Kidney (tissue), 14 donors: Measurements from ENCODE around the gene SLC41A3. TPM values are rescaled to one million over a fixed set of nuclear protein-coding genes. Genes with fewer than 3 reads are reported as not detected.

ENCODE experiments used
- DNase-seq, 5 donors: peaks; one replicate each; pipeline ENCODE4 v3.0.0-alpha.2; 2013 to 2020
- FAIRE-seq: peaks from 2 replicates; lab custom pipeline; 2012; peaks lifted over from hg19 to GRCh38; lab: Jason Lieb, UNC
- H3K27ac ChIP-seq, 2 donors: one replicate each; pipeline ENCODE4 v1.7.0; 2013; ENCODE audit warnings: low read depth in 2 of 2, low read length in 2 of 2, inconsistent platforms in 1 of 2
- H3K27me3 ChIP-seq: one replicate; pipeline ENCODE4 v1.7.1; 2013; ENCODE audit warnings: low read length, inconsistent platforms; ENCODE audit not compliant: control insufficient read depth, insufficient read depth
- H3K36me3 ChIP-seq, 3 donors: one replicate each; pipeline versions ENCODE4 v1.7.0 to v1.7.1; 2013; ENCODE audit warnings: low read length in 3 of 3, control low read depth in 1 of 3, inconsistent platforms in 1 of 3; ENCODE audit not compliant: insufficient read depth in 3 of 3, control insufficient read depth in 2 of 3
- H3K4me1 ChIP-seq, 3 donors: one replicate each; pipeline versions ENCODE4 v1.7.0 to v1.7.1; 2013; ENCODE audit warnings: low read length in 3 of 3, inconsistent platforms in 1 of 3, low read depth in 1 of 3; ENCODE audit not compliant: control insufficient read depth in 2 of 3, insufficient read depth in 2 of 3
- H3K4me3 ChIP-seq, 3 donors: one replicate each; pipeline versions ENCODE4 v1.7.0 to v1.8.1; 2013; ENCODE audit warnings: low read length in 3 of 3, control low read depth in 1 of 3, inconsistent platforms in 1 of 3
- H3K9ac ChIP-seq, 3 donors: one replicate each; pipeline versions ENCODE4 v1.7.0 to v1.7.1; 2013; ENCODE audit warnings: low read length in 3 of 3, control low read depth in 1 of 3, inconsistent platforms in 1 of 3
- H3K9me3 ChIP-seq, 3 donors: one replicate each; pipeline versions ENCODE4 v1.7.0 to v1.7.1; 2013; ENCODE audit warnings: low read length in 3 of 3, control low read depth in 1 of 3, inconsistent platforms in 1 of 3; ENCODE audit not compliant: control insufficient read depth in 2 of 3, insufficient read depth in 1 of 3
- CTCF ChIP-seq: IDR thresholded peaks from 3 replicates; pipeline ENCODE4 v1.5.1; 2012; ENCODE audit warnings: mild to moderate bottlenecking, moderate library complexity, borderline replicate concordance; ENCODE audit not compliant: insufficient read depth; ENCODE audit errors: extremely low read depth
- intact Hi-C: fragments of 100-400 bp; cut with DNase I; formaldehyde crosslinking; loops from one replicate; pipeline ENCODE4 v1.11.1; 2022
- polyA plus RNA-seq: library from polyadenylated mRNA; stranded (reverse); fragments of 350-450 nt; fragmentation: Illumina TruSeq; extraction: RNeasy Lipid Tissue Mini Kit (QIAGEN cat#74804); gene quantifications from one replicate; pipeline ENCODE4 v1.2.3, GENCODE V29; 2014; ENCODE audit warnings: low read depth, low replicate concordance; ENCODE audit not compliant: insufficient read depth
- total RNA-seq: library from RNA; stranded (reverse); fragmentation: NEBNext Ultra II Directional; extraction: Animal tissue kit (Norgen Biotek cat#: 25700); gene quantifications from one replicate; pipeline ENCODE4 v1.2.1, GENCODE V29; 2021
- donor health status: control.
- donor health status: control.
- donor health status: control.
- donor health status: control.
- donor health status: control.
- donor health status: DM: yes; HTN: yes; CAD: no.
- donor health status: Normal renal cell carcinoma (clear cell type).

Gene SLC41A3
- total and polyA plus RNA-seq, 2 donors from 2014 or later, result 31.6 to 74.3 TPM

- intact Hi-C loops, result no loop called here
- FAIRE-seq (no peak), DNase-seq (peak in 1 of 5 donors; percentile 8)
- no peak overlapping the region for H3K4me3 ChIP-seq
- no peaks in the 10 kb centered on the region for H3K4me1 ChIP-seq
- H3K27ac ChIP-seq, result no peak overlapping the region
- no peaks in the 10 kb centered on the region for H3K27me3 ChIP-seq
- no peak for TF ChIP-seq CTCF
- peaks cover 0 to 45% (median 15%) of the 10 kb centered on the region in 3 donors for H3K36me3 ChIP-seq
- no peak overlapping the region for H3K9ac ChIP-seq
- no peaks in the 10 kb centered on the region for H3K9me3 ChIP-seq
Observed at GRCh38 chr3:126102011-126102410, 18.1 kb upstream of the SLC41A3 start.

GRCh38 chr3:126101521-126101982 lies 17.6 kb upstream of the SLC41A3 start:
- Histone ChIP-seq H3K9me3 (no peaks in the 10 kb centered on the region), H3K4me1 (no peaks in the 10 kb centered on the region), H3K4me3 (no peak overlapping the region), H3K9ac (no peak overlapping the region), H3K27me3 (no peaks in the 10 kb centered on the region), H3K36me3 (peaks cover 0 to 41% (median 11%) of the 10 kb centered on the region in 3 donors), H3K27ac (no peak overlapping the region)
- peak in 1 of 5 donors; percentile 6 for DNase-seq
- intact Hi-C loops, result no loop called here
- no peak for FAIRE-seq
- TF ChIP-seq CTCF, result no peak

- H3K27ac ChIP-seq, result no peak overlapping the region
- intact Hi-C loops, result no loop called here
- FAIRE-seq (no peak), DNase-seq (no peak)
- H3K27me3 ChIP-seq, result no peaks in the 10 kb centered on the region
- TF ChIP-seq CTCF, result no peak
- no peak overlapping the region for H3K4me3 ChIP-seq
- H3K36me3 ChIP-seq, result peaks cover 0 to 34% (median 11%) of the 10 kb centered on the region in 3 donors
- no peaks in the 10 kb centered on the region for H3K4me1 ChIP-seq
- H3K9ac ChIP-seq, result no peak overlapping the region
- H3K9me3 ChIP-seq, result no peaks in the 10 kb centered on the region
Observed at GRCh38 chr3:126100634-126101301, 16.8 kb upstream of the SLC41A3 start.
